T-helper 2 cell (primary cell): Measurements from ENCODE around the gene UBTD1.
"Not testable (repeated sequence)": the region's sequence is repeated elsewhere in the genome, so short reads cannot be mapped to it uniquely, and the experiment has no call there.

Source experiments
- DNase-seq, 5 experiments: peaks; one replicate each; pipeline versions ENCODE4 v3.0.0 to v3.0.0-alpha.2; 2012 to 2022
- total RNA-seq, 2 donors: gene quantifications; one replicate each; lab custom pipeline; 2026; lab: John Stamatoyannopoulos, UW

UBTD1 gene
- 1.2 to 1.3 reads per million in 2 donors for total RNA-seq

GRCh38 chr10:97498841-97499560 lies at the start of gene UBTD1:
UBTD1 (plus strand) TSS chr10:97498924; CDS start chr10:97499204, 280 bp downstream.
- peak; percentile 10 to 34 (median 20) for DNase-seq

- no peak for DNase-seq
Measured at GRCh38 chr10:97450828-97451227, 47.9 kb upstream of the UBTD1 start.

DNA sequence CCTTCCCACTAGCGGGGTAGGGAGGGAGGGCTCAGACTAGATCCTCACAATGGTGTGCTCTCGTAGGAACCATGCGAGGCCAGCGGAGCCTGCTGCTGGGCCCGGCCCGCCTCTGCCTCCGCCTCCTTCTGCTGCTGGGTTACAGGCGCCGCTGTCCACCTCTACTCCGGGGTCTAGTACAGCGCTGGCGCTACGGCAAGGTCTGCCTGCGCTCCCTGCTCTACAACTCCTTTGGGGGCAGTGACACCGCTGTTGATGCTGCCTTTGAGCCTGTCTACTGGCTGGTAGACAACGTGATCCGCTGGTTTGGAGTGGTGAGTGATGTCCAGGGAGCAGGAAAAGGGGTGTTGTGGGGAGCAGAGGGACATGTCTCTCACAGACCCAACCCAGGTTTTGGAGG lies 47.1 kb upstream of the UBTD1 start:
- no peak for DNase-seq

GRCh38 chr10:97452352-97452751 lies 46.4 kb upstream of the UBTD1 start:
- DNase-seq: no peak

GRCh38 chr10:97454330-97455036 lies 44.2 kb upstream of the UBTD1 start:
- no peak for DNase-seq

DNA sequence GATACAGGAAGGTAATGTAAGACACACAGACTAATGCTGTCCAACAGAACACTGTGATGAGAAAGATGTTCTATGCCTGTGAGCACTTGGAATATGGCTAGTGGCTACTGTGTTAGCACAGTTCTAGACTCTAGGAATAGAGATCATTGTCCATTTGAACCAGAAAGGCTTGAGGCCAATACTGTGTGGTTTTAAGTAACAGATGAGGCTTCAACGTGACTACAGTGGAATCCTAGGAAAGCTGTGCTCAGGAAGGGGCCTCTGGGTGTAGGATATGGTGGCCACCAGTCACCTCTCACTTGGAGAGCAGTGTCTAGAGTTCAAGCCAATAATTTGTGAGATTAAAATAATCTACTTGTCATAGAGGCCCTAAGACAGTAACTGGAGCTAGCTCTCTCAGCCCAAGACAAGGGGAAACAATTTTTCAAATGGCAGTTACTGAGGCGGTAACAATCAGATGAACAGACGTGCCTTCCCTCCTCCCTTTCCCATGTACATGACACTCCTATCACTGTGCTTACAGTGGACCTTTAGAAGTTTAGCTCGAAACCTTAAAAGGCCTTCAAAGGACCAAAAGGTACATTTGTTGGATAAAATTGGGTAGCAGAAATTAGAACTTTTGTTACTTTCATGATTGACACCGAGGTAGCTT lies 42.6 kb upstream of the UBTD1 start:
- no peak for DNase-seq

DNA sequence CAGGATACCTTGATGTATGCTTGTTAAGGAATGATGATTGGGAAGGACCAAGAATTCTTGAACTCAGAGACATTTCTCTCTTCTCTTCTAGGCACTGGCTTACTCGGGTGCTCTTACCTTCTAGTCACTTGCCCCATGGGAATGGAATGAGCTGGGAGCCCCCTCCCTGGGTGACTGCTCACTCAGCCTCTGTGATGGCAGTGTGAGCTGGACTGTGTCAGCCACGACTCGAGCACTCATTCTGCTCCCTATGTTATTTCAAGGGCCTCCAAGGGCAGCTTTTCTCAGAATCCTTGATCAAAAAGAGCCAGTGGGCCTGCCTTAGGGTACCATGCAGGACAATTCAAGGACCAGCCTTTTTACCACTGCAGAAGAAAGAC lies 42.0 kb upstream of the UBTD1 start:
- no peak for DNase-seq

DNA sequence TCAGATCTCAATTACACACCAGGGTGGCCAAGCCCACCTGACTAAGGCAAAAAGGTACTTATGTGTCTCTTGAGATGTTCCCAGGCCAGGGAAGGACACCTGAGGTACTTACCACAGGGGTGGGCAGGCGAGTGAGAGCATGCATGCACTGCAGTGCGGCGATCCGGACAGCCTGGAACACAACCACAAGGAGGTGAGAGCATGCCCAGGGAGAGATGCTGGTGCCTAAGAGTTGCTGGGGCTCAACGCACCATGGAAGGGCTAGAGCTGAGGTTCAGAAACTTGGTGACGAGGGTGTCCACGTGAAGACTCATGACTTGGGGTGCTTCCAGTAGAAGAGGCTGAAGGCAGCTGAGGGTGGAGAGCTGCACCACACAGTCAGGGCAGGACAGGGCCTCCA lies 39.6 kb upstream of the UBTD1 start:
- no peak for DNase-seq

DNA sequence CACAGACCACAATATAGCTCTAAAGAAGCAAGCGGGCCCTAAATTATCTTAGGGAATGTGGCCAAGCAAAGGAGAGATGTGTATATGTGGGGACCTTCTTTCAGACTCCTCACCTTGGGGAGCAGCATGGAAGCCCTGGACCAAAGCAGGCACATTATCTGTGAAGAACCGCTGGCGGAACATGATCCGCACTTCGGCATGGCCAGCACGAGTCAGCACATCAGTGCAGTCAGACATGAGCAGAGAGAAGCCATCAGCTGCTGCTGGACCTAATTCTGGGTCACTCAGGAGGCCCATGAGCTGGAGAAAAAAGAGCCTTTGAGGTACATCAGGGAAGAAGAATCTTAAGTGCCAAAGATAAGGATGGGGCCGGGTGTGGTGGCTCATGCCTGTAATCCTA lies 38.8 kb upstream of the UBTD1 start:
- DNase-seq: no peak

GRCh38 chr10:97462309-97462708 lies 36.4 kb upstream of the UBTD1 start:
- no peak for DNase-seq

DNA sequence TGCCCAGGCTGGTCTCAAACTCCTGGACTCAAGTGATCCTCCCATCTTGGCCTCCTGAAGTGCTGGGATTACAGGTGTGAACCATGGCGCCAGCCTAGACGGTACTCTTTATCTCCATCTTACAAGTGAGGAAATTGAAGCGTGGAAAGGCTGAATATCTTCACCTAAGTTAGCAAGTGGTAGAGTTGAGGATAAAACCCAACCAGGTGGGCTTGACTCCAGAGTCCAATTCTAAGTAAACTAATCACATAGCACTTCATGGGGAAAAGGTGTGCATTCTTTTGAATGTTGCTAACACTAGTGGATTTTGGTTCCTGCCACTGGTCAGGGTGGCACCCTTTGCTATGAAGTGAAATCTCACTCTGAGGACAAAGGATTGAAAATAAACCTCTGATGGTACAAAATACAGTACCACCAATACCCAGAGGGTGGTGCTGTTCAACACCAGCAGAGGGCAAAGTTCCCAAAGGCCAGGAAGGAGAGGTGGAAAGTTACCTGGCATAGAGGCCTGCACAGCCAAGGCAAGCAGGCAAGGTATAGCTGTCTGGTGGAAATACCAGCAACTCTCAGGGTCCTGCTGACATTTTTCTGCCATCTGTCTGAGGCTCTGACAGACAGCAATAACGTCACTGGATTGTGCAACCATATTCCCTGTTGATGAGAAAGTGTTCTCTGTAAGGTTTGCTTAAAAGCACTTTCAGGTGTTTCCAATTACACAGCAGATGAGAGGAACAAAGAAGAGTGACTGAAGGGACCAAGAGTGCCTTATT lies 35.2 kb upstream of the UBTD1 start:
- DNase-seq: peak in 2 of 5 experiments; percentile 10 to 38

GRCh38 chr10:97464226-97464625 lies 34.5 kb upstream of the UBTD1 start:
- DNase-seq: no peak

- no peak for DNase-seq
Measured at GRCh38 chr10:97465982-97466381, 32.7 kb upstream of the UBTD1 start.

- DNase-seq: no peak
Measured at GRCh38 chr10:97466755-97467154, 32.0 kb upstream of the UBTD1 start.

- DNase-seq: peak in 1 of 5 experiments; percentile 15
Measured at GRCh38 chr10:97468162-97468561, 30.6 kb upstream of the UBTD1 start.

DNA sequence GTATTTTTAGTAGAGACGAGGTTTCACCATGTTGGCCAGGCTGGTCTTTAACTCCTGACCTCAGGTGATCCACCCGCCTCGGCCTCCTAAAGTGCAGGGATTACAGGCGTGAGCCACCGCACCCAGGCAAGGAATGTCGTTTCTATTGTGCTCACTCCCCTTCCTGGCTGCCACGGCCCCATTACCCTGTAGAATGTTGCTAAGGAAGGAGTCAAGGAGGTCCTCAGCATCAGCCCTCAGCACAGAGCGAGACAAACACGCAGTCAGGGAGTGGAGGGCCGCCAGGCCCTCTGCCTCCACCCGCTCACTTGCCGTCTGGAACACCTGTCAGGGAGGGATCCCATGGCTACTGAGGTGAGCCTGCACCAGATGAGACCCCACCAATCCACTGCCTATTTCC lies 29.9 kb upstream of the UBTD1 start:
- not testable (repeated sequence) for DNase-seq

DNA sequence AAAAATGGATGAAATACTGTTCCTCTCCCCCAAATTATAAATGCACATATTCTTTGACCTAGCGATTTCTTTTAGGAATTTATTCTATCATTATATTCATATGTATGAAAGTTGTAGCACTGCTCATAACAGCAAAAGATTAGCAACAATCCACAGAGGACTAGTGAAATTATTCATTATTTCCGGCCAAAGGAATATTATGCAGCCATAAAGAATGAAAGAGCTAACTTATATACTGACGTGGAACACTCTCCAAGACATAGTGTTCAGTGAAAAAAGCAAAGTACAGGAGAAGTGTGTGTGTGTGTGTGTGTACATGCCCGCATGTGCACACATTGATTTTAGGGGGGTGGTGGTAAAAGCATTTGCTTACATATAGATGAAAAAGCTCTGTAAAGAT lies 23.8 kb upstream of the UBTD1 start:
- no peak for DNase-seq

GRCh38 chr10:97475936-97476594 lies 22.7 kb upstream of the UBTD1 start:
- no peak for DNase-seq

GRCh38 chr10:97479410-97479809 lies 19.3 kb upstream of the UBTD1 start:
- not testable (repeated sequence) for DNase-seq

GRCh38 chr10:97479939-97480338 lies 18.8 kb upstream of the UBTD1 start:
- no peak for DNase-seq

- no peak for DNase-seq
Measured at GRCh38 chr10:97481071-97481470, 17.7 kb upstream of the UBTD1 start.

- DNase-seq: no peak
Measured at GRCh38 chr10:97482381-97482780, 16.3 kb upstream of the UBTD1 start.
